Measurements from ENCODE around the gene THRAP3. TPM values are rescaled to one million over a fixed set of nuclear protein-coding genes. Genes with fewer than 3 reads are reported as not detected.

The THRAP3 gene
- total and polyA plus RNA-seq, 2 donors (not counting 3 experiments of a cell fraction or from before 2014, with no cell fraction given) = 38.0 to 144 TPM

DNA sequence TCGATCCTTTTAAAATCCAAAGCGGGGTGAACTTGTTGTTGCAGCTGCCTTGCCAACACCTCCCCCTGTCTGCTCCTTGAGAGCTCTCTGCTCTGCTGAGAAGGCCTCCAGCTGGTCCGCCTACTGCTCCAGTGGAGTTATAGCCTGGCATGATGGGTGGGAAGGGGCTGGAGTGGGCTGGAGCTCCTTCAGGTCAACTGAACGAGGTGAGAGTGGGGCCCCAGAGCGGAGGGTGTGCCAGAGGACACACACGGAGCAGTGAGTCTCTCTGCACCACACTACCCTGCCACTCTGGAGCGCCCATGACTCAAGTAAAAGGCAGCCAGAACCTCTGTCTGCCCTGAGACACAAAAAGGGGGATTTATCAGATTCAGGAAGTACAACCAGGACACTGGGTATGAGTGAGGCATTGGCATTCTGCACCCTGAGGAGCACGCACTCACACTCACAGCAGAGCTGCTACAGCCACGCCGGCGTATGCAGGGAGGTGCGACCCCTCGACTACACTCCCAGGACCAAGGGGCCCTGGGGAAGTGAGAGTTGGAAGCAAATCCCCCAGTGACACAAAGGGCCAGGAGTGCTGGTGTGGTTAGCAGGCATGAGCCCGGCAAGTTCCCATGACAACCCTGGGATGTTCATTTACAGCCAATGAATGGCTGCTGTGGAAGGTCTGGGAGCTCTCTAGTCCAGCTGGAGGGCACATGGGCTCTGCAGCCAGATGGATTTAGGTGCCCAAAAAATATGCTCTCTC lies 127.2 kb downstream of the THRAP3 start:
- no peak overlapping the region for H3K4me3 ChIP-seq (replicated peaks in 1 of 3; ENCODE audit: insufficient read depth in 1 of 3, low read depth in 1 of 3, low read length in 3 of 3)
- peak; percentile 76 for DNase-seq (ENCODE audit: low read depth, low spot score)
- peaks cover 6 to 23% of the 10 kb centered on the region in 2 experiments for H3K36me3 ChIP-seq (ENCODE audit: control insufficient read depth in 2 of 2, extremely low read depth in 1 of 2, insufficient read depth in 2 of 2, low read length in 2 of 2)
- no TSS peak for BruUV-seq (replicated peaks)
- H3K4me1 ChIP-seq (ENCODE audit: control insufficient read depth, extremely low read depth, insufficient read depth, low read length) = peaks cover 49% of the 10 kb centered on the region
- H3K27ac ChIP-seq (ENCODE audit: insufficient read depth, low read depth, low read length) = peak overlapping the region; percentile 89
- H3K9ac ChIP-seq (replicated peaks; ENCODE audit: extremely low read depth, insufficient read depth, low read length) = peak overlapping the region; percentile 71
- intact Hi-C loops (cut with micrococcal nuclease) = loop anchor here (1.0 kb wide), 3 partner anchors 8 to 35 kb away; partner anchors contain the start of gene EVA1B
- FAIRE-seq = no peak
- H3K4me2 ChIP-seq (ENCODE audit: insufficient read depth, low read length) = peak overlapping the region; percentile 23
- ChIA-PET CTCF (interaction anchor here (0.7 to 6.7 kb wide), 12 partner anchors 9 to 217 kb away, joined by 3 to 99 read pairs (median 5); partner anchors contain the start of genes EVA1B, SH3D21 and TRAPPC3), POLR2A (interaction anchor here (0.8 to 2.3 kb wide), 5 partner anchors 9 to 35 kb away, joined by 3 to 9 read pairs (median 4); no protein-coding TSS in a partner anchor)
- no peaks in the 10 kb centered on the region for H4K20me1 ChIP-seq (replicated peaks; ENCODE audit: control insufficient read depth, extremely low read depth, insufficient read depth, low read length)
- H2AFZ ChIP-seq (ENCODE audit: low read depth, low read length) = no peak overlapping the region
- H3K27me3 ChIP-seq (ENCODE audit: control insufficient read depth in 2 of 2, insufficient read depth in 2 of 2, low read length in 2 of 2) = no peaks in the 10 kb centered on the region
- TF ChIP-seq POLR2A (IDR thresholded peaks at IDR 0.05; ENCODE audit: low read depth, low read length) (peak; percentile 71), JUN (IDR thresholded peaks at IDR 0.05; ENCODE audit: borderline replicate concordance, insufficient read depth, insufficient read length, low read depth) (no peak), EZH2 (IDR thresholded peaks at IDR 0.05; ENCODE audit: borderline replicate concordance, low read depth, low read length, severe bottlenecking) (no peak), GATA2 (IDR thresholded peaks at IDR 0.05; ENCODE audit: insufficient read depth, insufficient read length, low read depth, low read length) (peak; percentile 91), POLR2AphosphoS5 (IDR thresholded peaks at IDR 0.05; ENCODE audit: insufficient read depth, low read depth, low read length) (peak; percentile 74), MYC (IDR thresholded peaks at IDR 0.05; ENCODE audit: low read depth, low read length) (no peak), FOS (IDR thresholded peaks at IDR 0.05; ENCODE audit: borderline replicate concordance, insufficient read depth, low read length) (peak; percentile 39)
- TF ChIP-seq, protein P1, sequence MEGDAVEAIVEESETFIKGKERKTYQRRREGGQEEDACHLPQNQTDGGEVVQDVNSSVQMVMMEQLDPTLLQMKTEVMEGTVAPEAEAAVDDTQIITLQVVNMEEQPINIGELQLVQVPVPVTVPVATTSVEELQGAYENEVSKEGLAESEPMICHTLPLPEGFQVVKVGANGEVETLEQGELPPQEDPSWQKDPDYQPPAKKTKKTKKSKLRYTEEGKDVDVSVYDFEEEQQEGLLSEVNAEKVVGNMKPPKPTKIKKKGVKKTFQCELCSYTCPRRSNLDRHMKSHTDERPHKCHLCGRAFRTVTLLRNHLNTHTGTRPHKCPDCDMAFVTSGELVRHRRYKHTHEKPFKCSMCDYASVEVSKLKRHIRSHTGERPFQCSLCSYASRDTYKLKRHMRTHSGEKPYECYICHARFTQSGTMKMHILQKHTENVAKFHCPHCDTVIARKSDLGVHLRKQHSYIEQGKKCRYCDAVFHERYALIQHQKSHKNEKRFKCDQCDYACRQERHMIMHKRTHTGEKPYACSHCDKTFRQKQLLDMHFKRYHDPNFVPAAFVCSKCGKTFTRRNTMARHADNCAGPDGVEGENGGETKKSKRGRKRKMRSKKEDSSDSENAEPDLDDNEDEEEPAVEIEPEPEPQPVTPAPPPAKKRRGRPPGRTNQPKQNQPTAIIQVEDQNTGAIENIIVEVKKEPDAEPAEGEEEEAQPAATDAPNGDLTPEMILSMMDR (IDR thresholded peaks at IDR 0.05; ENCODE audit: extremely low read depth in 1 of 2, insufficient read depth in 1 of 2, low read depth in 1 of 2, low read length in 2 of 2) = peak in 1 of 2 donors; percentile 6
- TF ChIP-seq, protein P2, sequence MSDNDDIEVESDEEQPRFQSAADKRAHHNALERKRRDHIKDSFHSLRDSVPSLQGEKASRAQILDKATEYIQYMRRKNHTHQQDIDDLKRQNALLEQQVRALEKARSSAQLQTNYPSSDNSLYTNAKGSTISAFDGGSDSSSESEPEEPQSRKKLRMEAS (IDR thresholded peaks at IDR 0.05; ENCODE audit: insufficient read depth, insufficient read length) = no peak
- no peaks in the 10 kb centered on the region for H3K79me2 ChIP-seq (ENCODE audit: control insufficient read depth, insufficient read depth, low read length)
- dilution Hi-C loops (cut with MboI; ENCODE audit: extremely low pct_ligation_motif_present, low sequenced_read_pairs) = no loop called here
- no peaks in the 10 kb centered on the region for H3K9me3 ChIP-seq (replicated peaks; ENCODE audit: control insufficient read depth, insufficient read depth, low read length)
- no peaks in the 10 kb centered on the region for H3K9me1 ChIP-seq (replicated peaks; ENCODE audit: control insufficient read depth, extremely low read depth, insufficient read depth, low read length)
